Gastrocnemius medialis (tissue), 4 donors: ENCODE data around the gene STAP1.

Experiments used
- CTCF ChIP-seq, 5 experiments: fragments of 450-650 bp in 3 of 5; fragments of 200-600 bp in 2 of 5; sonication (generic) in 2 of 5; IDR thresholded peaks in 4 of 5; conservative IDR thresholded peaks in 1 of 5; 1 replicate in 4 of 5; 2 replicates in 1 of 5; pipeline ENCODE4 v1.5.1; 2016 to 2019; ENCODE audit warnings: antibody characterized with exemption in 5 of 5, mild to moderate bottlenecking in 3 of 5, moderate library complexity in 3 of 5
- POLR2A ChIP-seq, 2 donors: fragments of 450-650 bp; IDR thresholded peaks; one replicate each; pipeline ENCODE4 v1.6.1; 2017; ENCODE audit warnings: antibody characterized with exemption in 2 of 2, mild to moderate bottlenecking in 2 of 2, moderate library complexity in 2 of 2

GRCh38 chr4:67587156-67587555 is 28.6 kb downstream of the STAP1 start:
- TF ChIP-seq CTCF (IDR thresholded peaks at IDR 0.05 in 4 of 5, conservative IDR thresholded peaks at IDR 0.05 in 1 of 5): no peak
- TF ChIP-seq POLR2A (IDR thresholded peaks at IDR 0.05): no peak
